ENCODE data around the gene CHN1.

The CHN1 gene

DNA sequence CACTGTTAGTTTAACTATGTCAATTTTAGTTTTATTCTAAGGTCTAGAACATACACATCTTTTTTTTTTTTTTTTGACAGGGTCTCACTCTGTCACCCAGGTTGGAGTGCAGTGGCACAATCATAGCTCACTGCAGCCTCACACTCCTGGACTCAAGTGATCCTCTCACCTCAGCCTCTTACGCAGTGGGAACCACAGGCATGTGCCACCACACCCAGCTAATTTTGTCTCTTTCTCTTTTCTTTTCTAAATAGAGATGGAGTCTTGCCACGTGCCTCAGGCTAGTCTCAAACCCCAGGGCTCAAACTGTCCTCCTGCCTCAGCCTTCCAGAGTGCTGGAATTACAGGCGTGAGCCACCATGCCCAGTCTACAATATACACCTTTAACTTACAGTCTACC is 171.4 kb downstream of the CHN1 start:
- in situ Hi-C loops (cut with MboI; ENCODE audit: low sequenced_read_pairs): no loop called here

DNA sequence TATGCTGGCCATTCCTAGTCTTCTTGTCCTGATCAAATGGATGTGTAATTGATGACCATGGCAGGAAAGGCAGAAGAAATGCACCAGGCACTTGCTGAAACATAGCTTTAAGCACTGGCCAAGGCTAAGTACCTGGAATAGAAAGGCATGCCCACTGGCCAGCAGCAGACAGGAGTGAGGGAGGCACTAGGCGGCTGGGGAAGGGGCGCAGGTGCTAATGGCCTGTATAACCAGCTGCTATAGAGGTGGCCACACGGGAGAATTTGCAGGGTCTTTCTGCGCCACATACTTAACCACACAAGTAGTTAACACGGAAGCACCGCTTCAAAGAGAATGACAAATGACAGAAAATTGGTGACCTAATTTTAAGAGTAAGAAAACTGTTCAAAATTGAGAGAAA is 174.6 kb downstream of the CHN1 start:
- in situ Hi-C loops (cut with MboI; ENCODE audit: low sequenced_read_pairs): no loop called here

DNA sequence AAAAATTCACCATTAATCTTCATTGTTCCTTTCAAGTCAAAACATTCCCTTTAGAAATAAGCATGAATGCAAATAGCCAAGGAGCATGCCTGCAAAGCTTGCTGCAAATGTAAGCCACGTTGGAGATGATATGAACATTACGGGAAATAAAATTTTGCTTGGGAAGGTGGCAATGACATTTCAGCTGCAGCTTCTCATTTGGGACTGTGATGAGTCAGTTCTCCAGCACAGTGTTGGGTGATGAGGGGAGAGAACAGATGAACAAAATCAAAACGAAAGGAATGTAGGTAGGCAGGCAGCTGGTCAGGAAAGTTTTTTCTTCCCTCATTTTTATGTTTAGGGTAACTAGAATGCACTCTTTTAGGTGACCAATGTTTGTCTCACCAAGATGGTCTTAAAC is 175.6 kb downstream of the CHN1 start:
- in situ Hi-C loops (cut with MboI; ENCODE audit: low sequenced_read_pairs): no loop called here

DNA sequence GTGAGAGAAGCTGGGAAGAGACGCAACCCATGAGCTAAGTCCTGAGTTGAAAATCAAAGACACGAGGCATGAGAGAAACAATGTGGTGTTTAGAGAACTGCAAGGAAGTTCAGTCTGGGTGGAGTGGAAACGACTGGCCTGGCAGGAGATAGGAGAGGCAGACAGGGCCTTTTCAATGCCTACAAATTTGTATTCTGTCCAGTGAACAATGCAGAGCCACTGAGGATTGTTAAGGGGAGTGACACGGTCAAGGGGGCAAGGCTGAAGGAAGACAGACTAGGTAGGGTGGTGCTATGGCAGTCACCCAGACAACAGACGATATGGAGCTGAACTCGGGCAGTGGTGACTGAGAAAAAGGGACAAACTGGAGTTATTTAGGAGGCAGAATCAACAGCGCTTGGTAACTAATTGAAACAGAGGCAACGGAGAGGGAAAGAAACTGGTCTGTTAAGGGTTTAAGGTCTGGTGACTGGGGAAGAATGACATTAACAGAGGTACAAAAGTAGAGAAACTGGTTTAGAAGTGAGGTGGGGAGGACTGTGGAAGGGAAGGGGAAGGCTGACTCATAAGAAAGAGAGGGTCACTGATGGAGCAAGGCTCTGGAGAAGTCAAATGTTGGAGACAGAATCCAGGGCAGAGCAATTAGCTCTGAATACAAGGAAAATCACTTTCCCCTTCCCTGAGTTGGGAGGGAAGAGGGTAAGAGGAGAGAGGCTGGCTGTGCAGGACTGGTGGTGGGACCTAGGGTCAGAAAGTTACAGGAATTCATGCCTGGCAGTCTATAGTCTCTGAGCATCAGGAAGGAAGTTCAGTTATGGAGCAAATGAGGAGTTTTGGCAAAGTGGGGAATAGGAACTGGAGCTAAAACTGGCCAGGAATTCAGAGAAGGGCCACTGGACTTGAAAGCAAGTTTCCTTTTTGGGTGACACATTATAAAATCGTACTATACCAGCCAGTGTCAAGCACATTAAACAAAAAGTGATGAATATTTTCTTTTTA is 177.5 kb downstream of the CHN1 start:
- in situ Hi-C loops (cut with MboI; ENCODE audit: low sequenced_read_pairs): no loop called here

DNA sequence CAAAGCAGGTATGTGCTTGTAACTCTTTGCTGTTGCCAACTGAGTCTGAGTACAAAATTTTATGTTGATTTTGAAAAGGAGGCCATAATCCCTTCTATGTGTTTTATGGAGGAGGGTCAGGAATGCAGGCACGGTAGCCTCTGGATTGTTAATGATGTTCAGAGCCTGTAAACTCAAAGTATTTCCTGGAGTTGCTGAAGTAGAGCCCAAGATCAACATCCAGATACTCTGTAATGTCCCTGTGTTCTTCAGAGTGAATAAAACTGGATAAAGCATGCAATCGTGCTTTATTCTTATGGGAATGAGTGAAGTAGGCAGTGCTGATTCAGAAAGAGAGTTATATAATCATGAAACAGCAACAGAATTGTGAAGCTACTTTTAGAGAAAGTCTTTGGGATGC is 179.1 kb downstream of the CHN1 start:
- in situ Hi-C loops (cut with MboI; ENCODE audit: low sequenced_read_pairs): no loop called here

DNA sequence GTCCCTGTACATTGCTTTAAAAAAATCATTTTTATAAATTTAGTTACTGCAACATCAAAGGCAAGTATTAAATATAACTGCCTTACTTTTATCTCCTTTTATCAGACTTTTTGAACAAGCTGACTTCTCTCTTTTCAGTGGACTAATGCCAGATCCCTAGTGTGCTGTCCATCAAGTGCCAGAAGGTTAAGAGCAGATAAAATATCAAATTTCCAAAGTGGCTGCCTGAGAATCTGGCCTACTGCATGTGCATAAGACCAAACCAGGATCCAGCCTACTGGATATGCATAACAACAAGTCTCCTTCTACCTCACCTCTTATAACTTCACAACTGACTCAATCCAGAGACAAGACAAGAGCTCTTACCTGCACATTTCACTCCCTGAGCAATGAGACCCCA is 181.1 kb downstream of the CHN1 start:
- in situ Hi-C loops (cut with MboI; ENCODE audit: low sequenced_read_pairs): no loop called here

DNA sequence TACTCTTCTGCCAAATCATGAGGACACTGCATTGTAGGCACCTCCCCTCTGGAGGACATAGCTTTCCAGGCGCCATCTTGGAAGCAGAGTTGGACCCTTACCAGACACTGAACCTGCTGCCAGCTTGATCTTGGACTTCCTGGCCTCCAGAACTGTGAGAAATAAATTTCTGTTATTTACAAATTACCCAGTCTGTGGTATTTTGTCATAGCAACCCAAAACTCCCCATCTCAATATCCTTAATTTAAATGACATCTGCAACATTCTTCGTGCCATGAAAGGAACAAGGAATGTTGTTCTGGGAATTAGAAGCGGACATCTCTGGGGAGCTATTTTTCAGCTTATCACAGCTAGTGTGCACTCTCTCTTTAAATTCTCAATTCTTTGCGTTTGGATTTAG is 183.6 kb downstream of the CHN1 start:
- in situ Hi-C loops (cut with MboI; ENCODE audit: low sequenced_read_pairs): no loop called here

DNA sequence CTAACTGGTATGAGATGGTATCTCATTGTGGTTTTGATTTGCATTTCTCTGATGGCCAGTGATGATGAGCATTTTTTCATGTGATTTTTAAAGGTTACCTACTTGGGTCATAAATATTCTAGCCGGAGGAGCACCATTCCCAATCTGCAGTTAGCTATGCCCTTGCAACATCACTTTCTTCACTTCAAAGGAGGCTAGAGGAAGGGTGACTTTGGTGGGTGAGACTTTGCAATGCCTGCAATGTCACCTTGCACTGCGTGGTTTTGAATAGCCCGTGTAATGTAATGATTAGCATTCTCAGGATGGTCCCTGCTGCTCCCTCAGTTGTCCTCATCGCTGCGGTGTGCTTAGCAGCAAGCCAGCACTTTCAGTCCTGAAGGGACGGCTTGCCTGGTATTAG is 184.8 kb downstream of the CHN1 start:
- in situ Hi-C loops (cut with MboI; ENCODE audit: low sequenced_read_pairs): no loop called here

DNA sequence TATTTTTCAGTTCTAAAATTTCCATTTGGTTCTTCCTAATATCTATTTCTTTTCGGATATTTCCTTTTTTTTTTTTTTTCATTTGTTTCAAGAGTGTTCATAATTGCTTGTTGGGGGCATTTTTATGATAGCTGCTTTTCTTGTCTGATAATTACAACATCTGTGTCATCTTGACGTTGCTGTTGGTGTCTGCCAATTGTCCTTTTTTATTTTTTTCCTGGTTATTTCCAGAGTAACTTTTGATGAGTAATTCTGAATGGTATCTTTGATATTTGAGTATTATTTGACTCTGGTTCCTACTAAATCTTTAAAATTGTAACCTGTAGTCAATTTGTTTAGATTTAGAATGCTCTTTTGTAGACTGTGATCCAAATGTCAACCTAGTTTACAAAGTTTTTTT is 189.7 kb downstream of the CHN1 start:
- in situ Hi-C loops (cut with MboI; ENCODE audit: low sequenced_read_pairs): no loop called here

DNA sequence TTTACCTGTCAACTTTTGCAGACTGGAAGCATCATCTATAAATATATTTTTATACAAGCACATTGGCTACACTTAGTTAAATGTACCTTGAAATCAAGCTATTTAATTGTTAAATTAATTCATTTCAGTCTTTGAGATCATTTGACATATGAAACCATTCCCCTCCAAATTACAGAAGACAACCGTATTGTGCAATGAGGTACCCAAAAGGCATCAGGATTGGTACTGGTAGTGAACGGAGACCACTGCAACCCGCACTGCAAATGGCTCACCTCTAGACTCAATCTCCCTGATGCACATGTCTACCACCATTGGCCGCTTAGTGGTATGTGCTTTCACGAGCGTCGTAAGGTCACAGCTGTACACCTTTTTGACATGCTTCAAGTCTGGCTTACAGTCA is 193.1 kb downstream of the CHN1 start:
- in situ Hi-C loops (cut with MboI; ENCODE audit: low sequenced_read_pairs): no loop called here

DNA sequence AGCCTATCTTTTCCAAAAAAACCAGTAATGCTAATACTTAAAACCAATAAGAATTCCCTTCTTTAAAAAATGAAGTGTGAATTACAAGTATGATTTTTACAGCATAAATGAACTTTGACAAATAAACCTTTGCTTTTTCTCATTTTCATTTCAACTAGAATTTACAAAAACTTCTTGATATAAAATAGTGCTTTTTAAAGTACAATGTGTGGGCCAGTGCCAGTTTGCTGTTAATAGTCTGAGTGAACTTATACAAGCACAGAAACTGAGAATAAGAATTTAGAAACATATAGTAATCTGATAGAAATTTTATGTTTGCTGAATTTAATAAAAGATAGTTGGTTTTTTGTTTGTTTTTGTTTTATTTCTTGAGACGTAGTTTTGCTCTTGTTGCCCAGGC is 197.2 kb downstream of the CHN1 start:
- in situ Hi-C loops (cut with MboI; ENCODE audit: low sequenced_read_pairs): no loop called here

DNA sequence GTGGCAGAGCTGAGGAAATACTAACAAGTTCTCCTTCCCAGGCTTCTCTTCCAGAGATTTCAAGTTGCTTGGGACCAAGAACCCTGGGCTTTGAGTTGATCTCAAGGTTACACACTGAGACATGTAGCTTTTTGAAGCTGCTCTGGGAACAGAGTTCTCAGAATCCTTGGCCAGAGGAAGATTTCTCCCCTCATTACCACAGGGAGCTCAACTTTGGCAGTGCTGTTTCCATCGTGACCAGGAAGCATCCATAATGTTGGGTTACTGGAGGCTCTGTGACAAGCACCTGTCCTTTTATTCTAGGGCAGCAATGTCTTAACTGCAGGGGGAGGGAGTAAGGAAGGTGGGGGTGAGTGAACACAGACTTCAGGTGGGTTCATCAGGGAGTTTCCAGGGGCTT is 199.4 kb downstream of the CHN1 start:
- in situ Hi-C loops (cut with MboI; ENCODE audit: low sequenced_read_pairs): no loop called here

DNA sequence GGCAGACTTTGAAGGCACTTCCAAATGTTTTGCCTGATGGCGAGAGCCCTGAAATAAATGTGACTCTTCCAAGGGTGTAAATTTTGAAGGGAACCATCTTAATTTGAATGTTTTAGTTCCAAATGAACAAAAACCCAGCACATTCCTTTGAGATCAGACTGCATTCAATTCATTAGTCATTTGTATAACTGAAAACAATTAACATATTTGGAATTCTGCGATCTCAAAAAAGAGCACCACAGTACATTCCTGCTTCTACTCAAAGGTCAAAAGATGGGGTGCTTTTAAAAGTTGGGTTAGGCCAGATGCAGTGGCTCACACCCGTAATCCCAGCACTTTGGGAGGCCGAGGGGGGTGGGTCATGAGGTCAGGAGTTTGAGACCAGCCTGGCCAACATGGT is 202.7 kb downstream of the CHN1 start:
- in situ Hi-C loops (cut with MboI; ENCODE audit: low sequenced_read_pairs): no loop called here

DNA sequence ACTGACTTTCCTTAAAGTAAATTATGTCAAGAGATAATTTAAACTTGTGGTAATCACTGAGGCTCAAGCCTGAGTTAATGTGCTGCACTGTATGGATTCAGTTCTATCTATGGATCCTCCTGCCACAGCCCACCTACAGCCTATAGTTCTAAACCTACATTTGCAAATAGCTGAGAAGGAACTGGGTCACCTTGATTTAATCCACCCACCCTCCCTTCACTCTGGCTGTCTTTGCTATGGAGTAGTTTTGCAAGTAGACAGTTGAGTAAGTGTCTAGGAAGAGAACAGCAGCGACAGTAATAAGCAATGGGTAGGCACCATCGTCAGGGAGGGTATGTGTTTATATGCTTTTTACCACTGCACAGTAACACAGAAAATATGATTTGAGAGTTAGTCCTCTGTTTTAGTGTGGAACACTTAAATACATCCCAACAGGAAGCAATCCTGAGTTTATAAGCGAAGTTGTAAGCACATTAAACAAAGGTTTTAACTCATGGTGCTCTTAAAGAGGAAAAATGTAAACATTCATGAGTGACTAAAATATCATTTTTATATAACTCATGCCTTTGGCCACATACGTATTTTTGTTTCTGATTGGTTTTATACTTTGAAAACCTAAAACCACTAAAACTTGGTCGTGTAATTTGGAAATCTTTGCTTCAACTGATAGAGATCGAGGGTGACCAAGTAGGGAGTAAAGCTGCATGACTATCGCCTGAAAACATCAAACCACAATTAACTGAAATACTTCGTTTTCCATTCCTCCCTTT is 204.6 kb downstream of the CHN1 start:
- in situ Hi-C loops (cut with MboI; ENCODE audit: low sequenced_read_pairs): no loop called here

DNA sequence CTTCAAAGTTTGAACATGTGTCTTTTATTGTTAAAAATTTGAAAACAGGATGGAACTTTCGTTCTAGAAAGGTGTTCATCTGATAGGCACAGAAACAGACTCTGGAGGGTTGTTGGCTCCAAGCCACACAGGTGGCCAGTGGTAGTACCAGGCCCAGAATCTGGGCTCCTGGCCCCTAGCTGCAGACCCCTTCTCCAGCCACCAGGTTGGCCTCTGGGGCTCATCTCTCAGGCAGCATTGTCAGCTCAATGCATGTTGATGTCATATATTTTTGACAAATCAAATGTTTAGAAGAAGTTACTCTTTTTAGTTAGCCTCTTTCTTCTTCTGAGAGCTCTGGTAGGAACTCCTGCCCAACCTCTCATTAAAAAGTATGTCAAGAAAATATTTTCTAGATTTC is 206.4 kb downstream of the CHN1 start:
- in situ Hi-C loops (cut with MboI; ENCODE audit: low sequenced_read_pairs): no loop called here

DNA sequence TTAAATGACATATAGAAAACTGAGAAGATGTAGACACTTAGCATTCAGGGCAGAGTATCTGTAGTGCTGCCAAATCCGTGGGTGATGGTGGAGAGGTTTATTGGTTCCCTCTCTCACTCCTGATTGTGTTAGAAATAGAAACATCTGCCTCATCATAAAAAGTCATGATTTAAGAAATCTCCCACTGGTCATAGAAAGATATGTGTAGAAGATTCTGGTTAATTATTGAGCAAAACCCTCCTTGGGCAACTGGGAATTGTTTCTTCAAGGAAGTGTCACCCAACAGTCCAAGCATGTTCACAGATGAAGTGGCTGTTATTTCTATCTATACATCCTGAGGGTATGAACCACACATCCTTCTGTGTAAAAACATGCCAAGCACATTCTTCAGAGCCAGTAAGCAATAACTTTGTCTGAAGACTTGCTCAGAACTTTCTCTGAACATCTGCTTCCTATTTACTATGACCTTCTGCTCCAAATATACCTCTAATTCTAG is 207.4 kb downstream of the CHN1 start:
- in situ Hi-C loops (cut with MboI; ENCODE audit: low sequenced_read_pairs): no loop called here

DNA sequence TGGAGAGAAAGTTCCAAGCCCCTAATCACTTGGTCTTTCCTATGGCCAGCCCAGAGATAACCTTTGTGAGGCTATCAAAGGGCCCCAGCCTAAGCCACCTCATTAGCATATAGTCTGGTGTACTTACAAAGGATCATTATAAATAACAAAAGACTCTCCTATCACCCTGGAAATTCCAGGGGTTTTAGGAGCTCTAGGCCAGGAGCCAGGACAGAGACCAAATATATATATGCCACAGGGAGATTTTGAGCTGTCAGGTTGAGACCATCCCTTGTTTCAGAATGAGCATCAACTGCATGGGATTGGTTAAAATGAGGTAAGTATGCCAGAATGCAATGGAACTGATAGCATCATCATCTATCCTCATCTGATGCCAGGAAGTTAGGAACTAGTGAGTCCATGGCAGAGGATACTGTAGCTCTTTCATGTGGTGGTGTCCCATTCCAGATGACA is 208.8 kb downstream of the CHN1 start:
- in situ Hi-C loops (cut with MboI; ENCODE audit: low sequenced_read_pairs): no loop called here

DNA sequence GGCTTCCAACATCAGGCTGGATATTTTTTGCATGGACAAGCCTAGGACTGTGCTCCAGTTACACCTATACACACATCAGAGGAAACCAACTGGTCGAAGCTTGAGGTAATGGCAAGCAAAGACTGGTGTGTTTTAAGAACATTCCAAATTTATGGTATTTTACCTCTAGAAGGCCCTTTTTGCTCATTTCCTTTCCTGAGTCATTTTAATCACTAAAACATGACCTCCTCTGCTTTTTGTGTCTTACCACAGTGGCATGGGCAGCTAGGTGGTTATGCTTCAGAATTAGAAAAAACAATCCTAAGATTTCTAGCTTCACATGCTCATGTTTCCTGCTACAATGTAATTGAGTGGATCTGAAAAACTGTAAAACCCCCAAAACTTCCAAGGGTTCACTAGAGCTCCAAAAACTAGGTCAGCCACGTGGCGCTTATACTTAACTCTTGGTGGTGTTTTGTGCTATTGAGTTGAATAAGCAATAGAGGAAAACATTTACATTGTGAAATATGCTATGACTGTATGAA is 210.3 kb downstream of the CHN1 start:
- in situ Hi-C loops (cut with MboI; ENCODE audit: low sequenced_read_pairs): no loop called here

DNA sequence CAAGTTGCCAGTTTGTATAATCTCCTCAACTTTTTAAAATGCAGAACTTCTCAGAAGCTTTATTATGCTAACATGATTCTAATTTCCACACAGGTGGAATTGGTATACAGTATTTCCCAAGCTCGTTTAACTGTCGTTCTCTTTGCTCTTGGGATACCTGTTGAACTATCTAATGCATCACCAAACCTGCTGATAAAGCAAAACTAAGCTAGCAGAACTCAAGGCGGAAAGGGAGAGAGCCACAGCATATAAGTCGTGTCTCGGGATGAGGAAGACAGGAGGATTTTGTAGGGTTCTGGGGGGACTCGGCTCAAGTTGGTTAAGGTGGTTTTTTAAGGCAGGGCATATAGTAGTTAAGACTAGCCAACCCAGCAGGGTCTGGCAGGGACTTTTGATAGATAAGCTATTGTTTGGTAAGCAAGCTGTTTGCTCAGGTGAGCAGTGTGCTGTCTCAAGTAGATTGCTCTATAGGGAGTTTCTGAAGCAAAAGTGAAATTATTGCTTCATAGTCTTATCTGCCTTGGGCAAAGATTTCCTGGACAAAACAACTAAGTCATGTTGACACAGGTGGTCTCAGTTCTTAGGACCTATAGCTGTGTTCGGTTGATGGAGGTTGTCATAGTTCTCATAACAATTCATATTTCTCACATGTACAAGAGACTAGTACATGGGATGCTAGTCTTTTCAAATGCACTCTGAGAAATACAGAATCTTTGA is 212.7 kb downstream of the CHN1 start:
- in situ Hi-C loops (cut with MboI; ENCODE audit: low sequenced_read_pairs): no loop called here

DNA sequence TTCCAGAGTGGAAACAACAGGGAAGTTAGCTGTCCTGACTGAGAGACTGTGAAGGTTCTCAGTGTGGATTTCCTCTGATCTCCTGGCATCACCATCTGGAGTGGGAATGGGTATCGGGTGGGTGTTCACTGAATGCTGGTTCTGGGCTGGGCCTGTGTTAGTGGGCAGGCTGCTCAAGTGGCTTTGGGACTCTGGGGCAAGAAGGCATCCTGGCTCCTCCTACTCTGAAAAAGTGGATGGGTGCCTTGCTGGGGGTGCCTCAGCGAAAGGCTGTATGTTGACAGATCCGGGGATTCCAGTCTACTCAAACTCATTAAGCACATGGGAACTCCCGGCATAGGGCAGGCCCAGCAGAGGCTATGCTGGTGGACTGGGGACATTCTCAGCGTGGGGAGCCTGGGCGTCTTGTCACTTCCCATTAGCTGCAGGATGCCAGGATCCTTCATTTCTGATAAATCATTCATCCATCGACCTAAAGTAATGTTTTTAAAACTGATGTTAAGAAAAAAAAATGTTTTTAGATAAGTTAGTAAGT is 213.4 kb downstream of the CHN1 start:
- in situ Hi-C loops (cut with MboI; ENCODE audit: low sequenced_read_pairs): no loop called here

DNA sequence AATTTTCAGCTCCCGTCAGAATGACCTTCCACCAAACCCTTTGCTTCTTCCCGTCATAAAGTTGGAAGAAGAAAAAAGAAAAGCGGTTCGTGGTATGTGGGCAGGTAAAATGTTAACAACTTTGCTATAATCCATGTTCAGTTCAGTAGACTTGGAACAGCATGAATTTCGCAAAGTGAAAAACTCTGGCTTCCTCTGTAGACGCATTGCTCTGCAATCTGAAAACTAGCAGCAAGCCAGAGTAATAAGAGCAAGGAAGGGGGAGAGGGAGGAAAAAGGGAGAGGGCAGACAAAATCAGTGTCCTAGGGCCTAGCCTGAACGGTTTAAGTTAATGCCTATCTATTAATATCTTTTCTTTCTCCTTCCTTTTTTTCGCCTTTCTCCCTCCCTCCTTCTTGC is 214.2 kb downstream of the CHN1 start:
- in situ Hi-C loops (cut with MboI; ENCODE audit: low sequenced_read_pairs): no loop called here

All from hTERT RPE-1 (cell line).